GM12874 (cell line): ENCODE data around the gene FLVCR2.

Experiments used
- CTCF ChIP-seq: IDR thresholded peaks from 2 replicates; pipeline ENCODE4 v1.5.1; 2011; ENCODE audit warnings: low read depth, mild to moderate bottlenecking, control low read depth, low read length, moderate library complexity; ENCODE audit not compliant: insufficient read depth

The FLVCR2 gene

GRCh38 chr14:75636100-75636692 is 57.8 kb downstream of the FLVCR2 start:
- TF ChIP-seq CTCF, result no peak

- no peak for TF ChIP-seq CTCF
Observed at GRCh38 chr14:75640876-75641275, 62.5 kb downstream of the FLVCR2 start.

DNA sequence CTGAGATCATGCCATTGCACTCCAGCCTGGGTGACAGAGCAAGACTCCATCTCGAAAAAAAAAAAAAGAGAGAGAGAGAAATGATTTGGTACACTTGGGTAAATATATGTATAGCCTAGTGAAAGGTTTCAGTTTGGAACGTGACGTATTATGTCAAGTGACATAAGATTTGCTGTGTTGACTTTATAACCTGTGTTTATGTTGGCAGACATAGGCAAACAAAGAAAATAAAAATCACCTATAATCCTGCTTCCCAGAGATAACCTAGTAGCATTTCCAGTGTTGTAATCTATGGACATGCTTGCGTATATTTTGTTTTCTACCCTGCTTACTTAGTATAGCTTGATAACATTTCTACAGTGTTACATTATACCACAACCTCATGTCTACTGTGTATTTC is 65.6 kb downstream of the FLVCR2 start:
- no peak for TF ChIP-seq CTCF

- no peak for TF ChIP-seq CTCF
Observed at GRCh38 chr14:75645056-75645455, 66.6 kb downstream of the FLVCR2 start.

DNA sequence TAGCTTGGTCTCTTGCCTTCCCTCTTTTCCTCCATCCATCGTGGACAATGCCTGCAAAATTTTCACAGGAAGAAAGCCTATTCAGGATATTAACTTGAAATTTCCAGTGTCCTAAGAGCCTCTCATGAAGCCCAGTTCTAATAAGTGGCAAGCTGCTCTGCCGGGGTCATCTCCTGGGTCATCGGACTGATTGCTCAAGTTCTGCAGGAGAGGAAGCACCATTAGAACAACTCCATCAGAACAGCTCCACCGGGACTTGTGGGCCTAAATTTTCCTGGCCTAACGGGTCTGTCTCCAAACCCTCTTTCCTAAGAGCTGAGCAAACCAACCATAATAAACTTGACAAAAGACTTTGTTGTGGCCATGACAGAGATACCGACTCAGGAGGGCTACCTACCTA is 68.3 kb downstream of the FLVCR2 start:
- no peak for TF ChIP-seq CTCF

DNA sequence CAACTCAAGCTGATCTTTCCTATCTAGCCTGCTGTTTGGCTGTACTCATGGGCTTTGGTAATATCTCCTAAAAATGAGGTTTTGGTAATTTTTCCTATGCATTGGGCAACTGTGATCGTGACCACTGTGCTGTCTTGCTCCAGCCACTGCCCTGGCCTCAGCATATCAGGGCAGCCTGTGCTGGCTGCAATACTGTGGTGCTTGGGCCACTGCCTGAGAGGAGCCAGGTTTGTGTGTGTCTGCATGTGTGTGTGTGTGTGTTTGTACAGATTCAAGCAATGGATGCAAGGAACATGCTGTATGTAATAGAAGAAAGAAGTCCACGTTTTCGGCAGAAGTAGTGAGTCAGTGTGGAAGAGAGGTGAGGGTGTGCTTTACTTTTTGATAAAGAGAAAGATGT is 69.2 kb downstream of the FLVCR2 start:
- TF ChIP-seq CTCF, result no peak

GRCh38 chr14:75648066-75648838 is 69.8 kb downstream of the FLVCR2 start:
- no peak for TF ChIP-seq CTCF
